ENCODE data around the gene GCM1.

Gene GCM1

GRCh38 chr6:53107091-53107490 is 41.5 kb downstream of the GCM1 start:
- H3K4me1 ChIP-seq (ENCODE audit: insufficient read depth, low read length), result no peaks in the 10 kb centered on the region
- H3K9ac ChIP-seq (ENCODE audit: low read depth, low read length), result no peak overlapping the region

GRCh38 chr6:53104916-53105315 is 43.7 kb downstream of the GCM1 start:
- Histone ChIP-seq H3K4me1 (ENCODE audit: insufficient read depth, low read length) (no peaks in the 10 kb centered on the region), H3K9me3 (ENCODE audit: control insufficient read depth, insufficient read depth, low read length) (no peaks in the 10 kb centered on the region), H3K9ac (ENCODE audit: low read depth, low read length) (no peak overlapping the region), H3K36me3 (ENCODE audit: insufficient read depth, low read length) (no peaks in the 10 kb centered on the region; the same call in 1 of the 2 replicates)

More at GRCh38 chr6:53107091-53107490, 41.5 kb downstream of the GCM1 start:
- Histone ChIP-seq H3K36me3 (ENCODE audit: insufficient read depth, low read length) (no peaks in the 10 kb centered on the region; the same call in 1 of the 2 replicates), H3K9me3 (ENCODE audit: control insufficient read depth, insufficient read depth, low read length) (no peaks in the 10 kb centered on the region)

GRCh38 chr6:53103993-53104675 is 44.5 kb downstream of the GCM1 start:
- no peaks in the 10 kb centered on the region for H3K4me1 ChIP-seq (ENCODE audit: insufficient read depth, low read length)
- no peak overlapping the region for H3K9ac ChIP-seq (ENCODE audit: low read depth, low read length)
- no peaks in the 10 kb centered on the region for H3K9me3 ChIP-seq (ENCODE audit: control insufficient read depth, insufficient read depth, low read length)
- no peaks in the 10 kb centered on the region for H3K36me3 ChIP-seq (ENCODE audit: insufficient read depth, low read length)

- no peaks in the 10 kb centered on the region for H3K9me3 ChIP-seq (ENCODE audit: control insufficient read depth, insufficient read depth, low read length)
- peaks cover 4% of the 10 kb centered on the region for H3K36me3 ChIP-seq (ENCODE audit: insufficient read depth, low read length)
- H3K4me1 ChIP-seq (ENCODE audit: insufficient read depth, low read length), result no peaks in the 10 kb centered on the region
- H3K9ac ChIP-seq (ENCODE audit: low read depth, low read length), result no peak overlapping the region
Observed at GRCh38 chr6:53101006-53101405, 47.6 kb downstream of the GCM1 start.

DNA sequence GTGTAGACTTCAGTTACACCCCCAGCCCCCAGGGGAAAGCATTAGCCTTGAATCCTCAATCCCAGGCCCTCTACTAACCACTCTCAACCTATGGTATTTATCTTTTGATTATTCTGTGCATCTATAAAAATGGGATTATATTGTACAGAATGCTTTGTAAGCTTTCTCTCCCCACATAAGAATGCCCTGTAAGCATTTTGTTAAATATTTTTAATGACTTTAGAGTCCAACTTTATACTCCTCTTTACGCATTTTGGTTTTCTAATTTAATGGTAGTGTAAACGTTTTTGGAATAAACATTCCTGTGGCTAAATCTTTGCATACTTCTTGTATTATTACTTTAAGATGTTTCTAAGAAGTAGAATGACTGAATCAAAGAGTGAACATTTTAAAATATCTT is 48.1 kb downstream of the GCM1 start:
- no peaks in the 10 kb centered on the region for H3K9me3 ChIP-seq (ENCODE audit: control insufficient read depth, insufficient read depth, low read length)
- H3K4me1 ChIP-seq (ENCODE audit: insufficient read depth, low read length), result no peaks in the 10 kb centered on the region
- peaks cover 4% of the 10 kb centered on the region for H3K36me3 ChIP-seq (ENCODE audit: insufficient read depth, low read length)
- H3K9ac ChIP-seq (ENCODE audit: low read depth, low read length), result no peak overlapping the region

GRCh38 chr6:53095716-53096115 is 52.9 kb downstream of the GCM1 start:
- Histone ChIP-seq H3K9me3 (ENCODE audit: control insufficient read depth, insufficient read depth, low read length) (no peaks in the 10 kb centered on the region), H3K9ac (ENCODE audit: low read depth, low read length) (no peak overlapping the region), H3K36me3 (ENCODE audit: insufficient read depth, low read length) (peaks cover 7% of the 10 kb centered on the region), H3K4me1 (ENCODE audit: insufficient read depth, low read length) (no peaks in the 10 kb centered on the region)

DNA sequence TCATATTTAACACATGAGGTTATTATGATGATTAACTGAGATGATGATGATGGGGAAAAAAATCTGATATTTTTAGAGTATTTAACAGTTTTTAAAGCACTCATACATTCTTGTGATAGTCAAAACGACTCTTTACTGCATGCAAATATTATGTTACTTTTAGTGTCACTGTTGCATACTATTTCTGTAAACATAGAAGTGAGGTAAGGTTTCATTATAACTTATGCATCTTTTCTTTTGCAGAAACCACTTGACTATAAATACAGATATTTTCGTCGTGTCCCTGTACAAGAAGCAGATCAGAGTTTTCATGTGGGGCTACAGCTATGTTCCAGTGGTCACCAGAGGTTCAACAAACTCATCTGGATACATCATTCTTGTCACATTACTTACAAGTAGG is 53.4 kb downstream of the GCM1 start:
- Histone ChIP-seq H3K36me3 (ENCODE audit: insufficient read depth, low read length) (peaks cover 7% of the 10 kb centered on the region), H3K9me3 (ENCODE audit: control insufficient read depth, insufficient read depth, low read length) (no peaks in the 10 kb centered on the region), H3K4me1 (ENCODE audit: insufficient read depth, low read length) (no peaks in the 10 kb centered on the region), H3K9ac (ENCODE audit: low read depth, low read length) (no peak overlapping the region)

- no peaks in the 10 kb centered on the region for H3K4me1 ChIP-seq (ENCODE audit: insufficient read depth, low read length)
- H3K9me3 ChIP-seq (ENCODE audit: control insufficient read depth, insufficient read depth, low read length), result no peaks in the 10 kb centered on the region
- H3K36me3 ChIP-seq (ENCODE audit: insufficient read depth, low read length), result peaks cover 7% of the 10 kb centered on the region; the same call in 1 of the 2 replicates
- no peak overlapping the region for H3K9ac ChIP-seq (ENCODE audit: low read depth, low read length)
Observed at GRCh38 chr6:53090576-53090975, 58.1 kb downstream of the GCM1 start.

DNA sequence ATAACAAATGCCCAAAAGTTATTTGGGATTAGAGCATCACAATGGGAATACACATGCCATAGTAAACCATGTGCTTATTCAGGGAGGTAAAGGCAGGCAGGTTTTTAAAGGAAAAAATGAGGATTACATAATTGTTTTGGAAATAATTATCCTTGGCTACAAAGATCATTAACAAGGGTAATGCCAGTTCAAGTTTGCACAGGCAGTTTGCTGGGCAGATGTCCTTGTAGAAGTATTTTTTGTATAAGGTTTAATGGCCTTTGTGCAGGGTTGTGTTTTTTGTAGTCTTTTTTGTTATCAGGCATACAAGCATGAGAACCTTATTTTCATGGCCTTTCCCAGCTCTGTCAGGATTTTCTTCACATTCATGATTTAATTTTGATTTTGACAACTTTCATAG is 58.7 kb downstream of the GCM1 start:
- H3K4me1 ChIP-seq (ENCODE audit: insufficient read depth, low read length), result no peaks in the 10 kb centered on the region
- H3K9ac ChIP-seq (ENCODE audit: low read depth, low read length), result no peak overlapping the region
- H3K36me3 ChIP-seq (ENCODE audit: insufficient read depth, low read length), result peaks cover 4% of the 10 kb centered on the region; the same call in 1 of the 2 replicates
- H3K9me3 ChIP-seq (ENCODE audit: control insufficient read depth, insufficient read depth, low read length), result no peaks in the 10 kb centered on the region

DNA sequence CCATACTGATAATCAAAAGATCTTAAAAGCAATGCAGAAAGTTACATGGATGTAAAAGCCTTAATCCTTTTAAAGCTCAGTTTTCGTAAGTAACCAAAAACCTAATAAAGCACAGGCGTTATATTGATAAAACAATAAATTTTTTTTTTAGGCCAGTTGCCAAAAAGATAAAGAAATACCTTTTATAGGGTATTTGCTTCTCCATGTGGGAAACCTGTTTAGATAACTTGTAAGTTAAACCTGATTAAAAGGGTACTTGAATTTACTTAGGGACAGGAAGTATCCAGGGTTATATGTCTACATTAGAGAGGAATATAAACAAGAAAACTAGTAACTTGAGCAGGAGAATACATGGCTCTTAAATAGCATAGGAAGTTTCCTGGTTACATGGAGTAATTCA is 62.3 kb downstream of the GCM1 start:
- no peaks in the 10 kb centered on the region for H3K9me3 ChIP-seq (ENCODE audit: control insufficient read depth, insufficient read depth, low read length)
- peaks cover 6% of the 10 kb centered on the region for H3K36me3 ChIP-seq (ENCODE audit: insufficient read depth, low read length)
- no peak overlapping the region for H3K9ac ChIP-seq (ENCODE audit: low read depth, low read length)
- no peaks in the 10 kb centered on the region for H3K4me1 ChIP-seq (ENCODE audit: insufficient read depth, low read length)

- no peaks in the 10 kb centered on the region for H3K4me1 ChIP-seq (ENCODE audit: insufficient read depth, low read length)
- H3K9ac ChIP-seq (ENCODE audit: low read depth, low read length), result no peak overlapping the region
- H3K36me3 ChIP-seq (ENCODE audit: insufficient read depth, low read length), result peaks cover 5% of the 10 kb centered on the region; the same call in 1 of the 2 replicates
- H3K9me3 ChIP-seq (ENCODE audit: control insufficient read depth, insufficient read depth, low read length), result no peaks in the 10 kb centered on the region
Observed at GRCh38 chr6:53080813-53081212, 67.8 kb downstream of the GCM1 start.

Measured in ES-I3 (cell line).